Thyroid gland (tissue), 4 donors: ENCODE results near the gene TRIM33.

ENCODE experiments used
- POLR2A ChIP-seq, 2 donors: fragments of 450-650 bp; IDR thresholded peaks; one replicate each; pipeline ENCODE4 v1.6.1; 2017; ENCODE audit warnings: antibody characterized with exemption in 2 of 2, mild to moderate bottlenecking in 2 of 2, moderate library complexity in 1 of 2
- TF ChIP-seq, protein P1 (sequence below), 6 experiments: fragments of 200-600 bp in 3 of 6; fragments of 450-650 bp in 3 of 6; sonication (generic) in 3 of 6; IDR thresholded peaks; one replicate each; pipeline ENCODE4 v1.5.1; 2016 to 2019; ENCODE audit warnings: antibody characterized with exemption in 6 of 6, mild to moderate bottlenecking in 2 of 6, inconsistent platforms in 1 of 6, moderate library complexity in 1 of 6

DNA sequence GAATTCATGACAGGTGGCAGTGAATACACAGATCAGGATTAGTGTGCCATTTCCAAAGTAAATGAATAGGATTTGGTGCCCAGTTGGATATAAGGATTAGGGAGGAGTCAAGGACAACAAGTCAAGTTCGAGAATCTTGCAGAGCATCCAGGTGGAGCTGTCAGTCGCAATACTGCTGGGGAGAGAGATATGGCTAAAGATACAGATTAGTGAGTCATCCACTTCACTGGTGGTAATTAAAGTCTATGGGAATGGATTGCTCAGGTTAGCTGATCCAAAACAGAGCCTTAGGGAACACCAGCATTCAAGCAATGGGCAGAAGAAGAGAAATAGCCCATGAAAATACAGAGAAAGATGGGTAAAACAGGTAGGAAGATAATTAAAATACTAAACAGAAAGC, 43.6 kb upstream of the TRIM33 start:
- TF ChIP-seq POLR2A (IDR thresholded peaks at IDR 0.05) = no peak
- TF ChIP-seq, protein P1, sequence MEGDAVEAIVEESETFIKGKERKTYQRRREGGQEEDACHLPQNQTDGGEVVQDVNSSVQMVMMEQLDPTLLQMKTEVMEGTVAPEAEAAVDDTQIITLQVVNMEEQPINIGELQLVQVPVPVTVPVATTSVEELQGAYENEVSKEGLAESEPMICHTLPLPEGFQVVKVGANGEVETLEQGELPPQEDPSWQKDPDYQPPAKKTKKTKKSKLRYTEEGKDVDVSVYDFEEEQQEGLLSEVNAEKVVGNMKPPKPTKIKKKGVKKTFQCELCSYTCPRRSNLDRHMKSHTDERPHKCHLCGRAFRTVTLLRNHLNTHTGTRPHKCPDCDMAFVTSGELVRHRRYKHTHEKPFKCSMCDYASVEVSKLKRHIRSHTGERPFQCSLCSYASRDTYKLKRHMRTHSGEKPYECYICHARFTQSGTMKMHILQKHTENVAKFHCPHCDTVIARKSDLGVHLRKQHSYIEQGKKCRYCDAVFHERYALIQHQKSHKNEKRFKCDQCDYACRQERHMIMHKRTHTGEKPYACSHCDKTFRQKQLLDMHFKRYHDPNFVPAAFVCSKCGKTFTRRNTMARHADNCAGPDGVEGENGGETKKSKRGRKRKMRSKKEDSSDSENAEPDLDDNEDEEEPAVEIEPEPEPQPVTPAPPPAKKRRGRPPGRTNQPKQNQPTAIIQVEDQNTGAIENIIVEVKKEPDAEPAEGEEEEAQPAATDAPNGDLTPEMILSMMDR (IDR thresholded peaks at IDR 0.05) = no peak
